Measurements from ENCODE around the gene UBE2I.

DNA sequence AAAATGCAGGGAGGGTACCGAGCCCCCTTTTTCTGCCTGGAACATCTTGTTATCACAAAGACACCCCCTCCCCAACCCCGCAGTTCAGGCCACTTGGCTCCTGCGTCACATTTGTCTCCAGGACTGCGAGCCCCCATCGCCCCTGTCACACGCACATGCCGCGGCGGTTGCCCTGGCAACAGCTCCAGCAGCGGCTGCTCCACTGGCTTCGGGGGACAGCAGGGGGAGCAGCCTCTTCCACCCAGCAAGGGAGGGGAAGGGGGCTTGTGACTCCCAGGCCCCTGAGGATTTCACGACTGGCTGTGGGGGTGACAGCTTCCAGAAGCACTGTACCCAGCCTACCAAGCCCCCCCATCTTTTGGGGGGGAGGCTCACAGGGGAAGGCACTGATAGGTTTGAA, 26.6 kb downstream of the UBE2I start:
- TF ChIP-seq CTCF (IDR thresholded peaks at IDR 0.05) (no peak), POLR2A (IDR thresholded peaks at IDR 0.05) (no peak)
